Fibroblast of lung (primary cell): ENCODE measurements around the gene MXRA7. TPM values are rescaled to one million over a fixed set of nuclear protein-coding genes. Genes with fewer than 3 reads are reported as not detected.
"Not testable (repeated sequence)": the region's sequence is repeated elsewhere in the genome, so short reads cannot be mapped to it uniquely, and the experiment has no call there.

Experiments used
- DNase-seq, 2 donors: peaks; one replicate each; pipeline versions ENCODE4 v3.0.0 to v3.0.0-alpha.2; 2010; ENCODE audit warnings: low read depth in 2 of 2
- H2AFZ ChIP-seq: 2 replicates; pipeline ENCODE4 v1.5.1; 2012; ENCODE audit warnings: low read length, control low read depth, inconsistent platforms
- H3K27ac ChIP-seq: 2 replicates; pipeline ENCODE4 v1.5.1; 2011; ENCODE audit warnings: low read length, control low read depth; ENCODE audit not compliant: insufficient read depth
- H3K27me3 ChIP-seq: 2 replicates; pipeline ENCODE4 v1.5.1; 2011; ENCODE audit warnings: mild to moderate bottlenecking, low read length; ENCODE audit not compliant: control insufficient read depth, insufficient read depth
- H3K36me3 ChIP-seq: 2 replicates; pipeline ENCODE4 v1.5.1; 2011; ENCODE audit warnings: low read length; ENCODE audit not compliant: control insufficient read depth, insufficient read depth
- H3K4me1 ChIP-seq: 2 replicates; pipeline ENCODE4 v1.5.1; 2011; ENCODE audit warnings: low read length; ENCODE audit not compliant: control insufficient read depth, insufficient read depth; ENCODE audit errors: extremely low read depth
- H3K4me2 ChIP-seq: 2 replicates; pipeline ENCODE4 v1.5.1; 2011; ENCODE audit warnings: low read length, control low read depth; ENCODE audit not compliant: insufficient read depth; ENCODE audit errors: extremely low read depth
- H3K4me3 ChIP-seq, 4 experiments: fragments of 200-600 bp in 1 of 4; sonication (generic) in 1 of 4; replicated peaks in 1 of 4; 2 replicates each; pipeline ENCODE4 v1.5.1; 2011 to 2016; ENCODE audit warnings: low read length in 4 of 4, low read depth in 3 of 4, mild to moderate bottlenecking in 3 of 4, control low read depth in 2 of 4, inconsistent platforms in 1 of 4, mixed read lengths in 1 of 4; ENCODE audit not compliant: insufficient read depth in 1 of 4; ENCODE audit errors: control extremely low read depth in 1 of 4
- H3K79me2 ChIP-seq: 2 replicates; pipeline ENCODE4 v1.5.1; 2012; ENCODE audit warnings: mild to moderate bottlenecking, low read length, inconsistent platforms; ENCODE audit not compliant: control insufficient read depth, insufficient read depth
- H3K9ac ChIP-seq: 2 replicates; pipeline ENCODE4 v1.5.1; 2011; ENCODE audit warnings: mild to moderate bottlenecking, low read length, control low read depth; ENCODE audit not compliant: insufficient read depth
- H3K9me3 ChIP-seq: 2 replicates; pipeline ENCODE4 v1.5.1; 2012; ENCODE audit warnings: low read depth, low read length; ENCODE audit not compliant: control insufficient read depth, insufficient read depth
- H4K20me1 ChIP-seq: 2 replicates; pipeline ENCODE4 v1.5.1; 2011; ENCODE audit warnings: low read length; ENCODE audit not compliant: control insufficient read depth, insufficient read depth; ENCODE audit errors: extremely low read depth
- EZH2 ChIP-seq: IDR thresholded peaks from 2 replicates; pipeline ENCODE4 v1.5.1; 2012; ENCODE audit warnings: low read length, control low read depth, mild to moderate bottlenecking; ENCODE audit errors: missing control alignments
- polyA plus RNA-seq, 2 donors: library from polyadenylated mRNA; depleted of rRNA in 1 of 2; stranded (reverse) in 1 of 2; unstranded in 1 of 2; fragments of >200 nt; gene quantifications; 2 replicates each; pipeline ENCODE4 v1.2.1, GENCODE V29; 2011 to 2012; ENCODE audit warnings: missing spikeins in 1 of 2
- total RNA-seq: library from RNA; depleted of rRNA; stranded (reverse); fragments of >200 nt; gene quantifications from 2 replicates; pipeline ENCODE4 v1.2.1, GENCODE V29; 2014
- TF ChIP-seq, protein P1 (sequence below), 2 donors: IDR thresholded peaks in 1 of 2; conservative IDR thresholded peaks in 1 of 2; 1 replicate in 1 of 2; 2 replicates in 1 of 2; pipeline ENCODE4 v1.5.1; 2011 to 2012; ENCODE audit warnings: low read length in 2 of 2, control low read depth in 1 of 2, inconsistent platforms in 1 of 2, low read depth in 1 of 2, mild to moderate bottlenecking in 1 of 2

Gene MXRA7
- total and polyA plus RNA-seq, 2 donors (not counting 1 experiment from before 2014, with no cell fraction given), result 127 to 307 TPM

DNA sequence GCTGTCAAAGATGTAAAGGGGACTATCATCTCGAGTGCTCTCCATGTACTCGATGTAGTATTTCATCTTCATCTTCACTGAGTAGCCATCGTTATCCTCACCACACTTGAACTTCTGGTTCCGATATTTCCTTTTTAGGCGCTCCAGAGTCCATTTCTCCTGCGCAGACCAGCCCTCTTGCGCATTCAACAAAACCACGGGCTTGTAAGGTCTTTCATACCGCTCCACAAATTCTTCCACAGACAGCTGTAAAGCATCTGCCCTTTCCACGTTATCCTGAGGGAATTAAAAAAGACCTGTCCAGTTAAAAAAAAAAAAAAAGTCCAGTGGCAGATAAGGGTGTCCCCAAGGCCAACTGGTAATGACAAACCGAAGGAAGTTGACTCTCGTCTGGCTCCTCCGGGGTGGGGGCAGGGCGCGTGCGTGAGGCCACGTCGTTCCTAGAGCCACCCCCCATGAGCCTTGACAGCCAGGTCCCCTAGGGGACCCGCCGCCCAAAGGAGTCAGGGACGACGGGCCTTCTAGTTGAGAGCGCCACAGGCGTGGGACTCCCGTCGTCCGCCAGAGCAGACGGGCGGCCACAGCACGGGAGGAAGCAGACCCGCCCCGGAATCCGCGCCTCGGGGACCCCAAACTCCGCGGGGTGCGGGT lies 14.9 kb upstream of the MXRA7 start:
- H4K20me1 ChIP-seq, result no peaks in the 10 kb centered on the region
- no peak overlapping the region for H2AFZ ChIP-seq
- no peak for DNase-seq
- peak overlapping the region; percentile 95 for H3K9ac ChIP-seq
- H3K27ac ChIP-seq, result peak overlapping the region; percentile 98
- no peak for TF ChIP-seq EZH2
- TF ChIP-seq, protein P1, sequence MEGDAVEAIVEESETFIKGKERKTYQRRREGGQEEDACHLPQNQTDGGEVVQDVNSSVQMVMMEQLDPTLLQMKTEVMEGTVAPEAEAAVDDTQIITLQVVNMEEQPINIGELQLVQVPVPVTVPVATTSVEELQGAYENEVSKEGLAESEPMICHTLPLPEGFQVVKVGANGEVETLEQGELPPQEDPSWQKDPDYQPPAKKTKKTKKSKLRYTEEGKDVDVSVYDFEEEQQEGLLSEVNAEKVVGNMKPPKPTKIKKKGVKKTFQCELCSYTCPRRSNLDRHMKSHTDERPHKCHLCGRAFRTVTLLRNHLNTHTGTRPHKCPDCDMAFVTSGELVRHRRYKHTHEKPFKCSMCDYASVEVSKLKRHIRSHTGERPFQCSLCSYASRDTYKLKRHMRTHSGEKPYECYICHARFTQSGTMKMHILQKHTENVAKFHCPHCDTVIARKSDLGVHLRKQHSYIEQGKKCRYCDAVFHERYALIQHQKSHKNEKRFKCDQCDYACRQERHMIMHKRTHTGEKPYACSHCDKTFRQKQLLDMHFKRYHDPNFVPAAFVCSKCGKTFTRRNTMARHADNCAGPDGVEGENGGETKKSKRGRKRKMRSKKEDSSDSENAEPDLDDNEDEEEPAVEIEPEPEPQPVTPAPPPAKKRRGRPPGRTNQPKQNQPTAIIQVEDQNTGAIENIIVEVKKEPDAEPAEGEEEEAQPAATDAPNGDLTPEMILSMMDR (conservative IDR thresholded peaks at IDR 0.05 in 1 of 2, IDR thresholded peaks at IDR 0.05 in 1 of 2; ENCODE audit: low read depth in 1 of 2, low read length in 2 of 2), result no peak
- H3K4me2 ChIP-seq, result peak overlapping the region; percentile 60
- H3K79me2 ChIP-seq, result peaks cover 59% of the 10 kb centered on the region
- H3K9me3 ChIP-seq, result no peaks in the 10 kb centered on the region
- peaks cover 10% of the 10 kb centered on the region for H3K36me3 ChIP-seq
- peak overlapping the region; percentile 74 to 89 (median 86) for H3K4me3 ChIP-seq
- no peaks in the 10 kb centered on the region for H3K4me1 ChIP-seq
- no peaks in the 10 kb centered on the region for H3K27me3 ChIP-seq

GRCh38 chr17:76723812-76724211 lies 13.0 kb upstream of the MXRA7 start:
- H3K9me3 ChIP-seq, result no peaks in the 10 kb centered on the region
- no peak overlapping the region for H2AFZ ChIP-seq
- H4K20me1 ChIP-seq, result no peaks in the 10 kb centered on the region
- H3K79me2 ChIP-seq, result peaks cover 51% of the 10 kb centered on the region
- H3K4me2 ChIP-seq, result no peak overlapping the region
- no peak overlapping the region for H3K9ac ChIP-seq
- H3K27me3 ChIP-seq, result no peaks in the 10 kb centered on the region
- no peak overlapping the region for H3K4me3 ChIP-seq
- TF ChIP-seq, protein P1 (conservative IDR thresholded peaks at IDR 0.05 in 1 of 2, IDR thresholded peaks at IDR 0.05 in 1 of 2; ENCODE audit: low read depth in 1 of 2, low read length in 2 of 2), result no peak
- TF ChIP-seq EZH2, result no peak
- no peaks in the 10 kb centered on the region for H3K4me1 ChIP-seq
- no peak for DNase-seq
- peaks cover 15% of the 10 kb centered on the region for H3K36me3 ChIP-seq
- no peak overlapping the region for H3K27ac ChIP-seq

DNA sequence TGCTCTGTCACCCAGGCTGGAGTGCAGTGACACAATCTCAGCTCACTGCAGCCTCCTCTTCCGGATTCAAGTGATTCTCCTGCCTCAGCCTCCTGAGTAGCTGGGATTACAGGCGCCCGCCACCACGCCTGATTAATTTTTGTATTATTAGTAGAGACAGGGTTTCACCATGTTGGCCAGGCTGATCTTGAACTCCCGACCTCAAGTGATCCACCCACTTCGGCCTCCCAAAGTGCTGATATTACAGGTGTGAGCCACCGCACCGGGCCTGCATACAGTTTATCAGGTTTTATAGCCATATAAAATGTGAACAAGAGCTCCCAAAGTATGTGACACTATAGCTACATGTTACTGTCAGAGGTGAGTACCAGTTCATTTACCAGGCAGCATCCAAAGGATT lies 12.2 kb upstream of the MXRA7 start:
- not testable (repeated sequence) for H3K4me3 ChIP-seq, H3K9me3 ChIP-seq, H3K4me2 ChIP-seq, DNase-seq, H3K27me3 ChIP-seq, H3K27ac ChIP-seq, H4K20me1 ChIP-seq, H3K9ac ChIP-seq, H2AFZ ChIP-seq, H3K4me1 ChIP-seq
- Histone ChIP-seq H3K79me2 (peaks cover 46% of the 10 kb centered on the region), H3K36me3 (peaks cover 16% of the 10 kb centered on the region)
